HG03139 (cell line): ENCODE data around the gene TBX21.

ENCODE experiments used
- ATAC-seq: cut with Tn5 transposase; IDR thresholded peaks from one replicate; pipeline ENCODE4 v1.9.1; 2021; ENCODE audit not compliant: unreplicated experiment

Gene TBX21

DNA sequence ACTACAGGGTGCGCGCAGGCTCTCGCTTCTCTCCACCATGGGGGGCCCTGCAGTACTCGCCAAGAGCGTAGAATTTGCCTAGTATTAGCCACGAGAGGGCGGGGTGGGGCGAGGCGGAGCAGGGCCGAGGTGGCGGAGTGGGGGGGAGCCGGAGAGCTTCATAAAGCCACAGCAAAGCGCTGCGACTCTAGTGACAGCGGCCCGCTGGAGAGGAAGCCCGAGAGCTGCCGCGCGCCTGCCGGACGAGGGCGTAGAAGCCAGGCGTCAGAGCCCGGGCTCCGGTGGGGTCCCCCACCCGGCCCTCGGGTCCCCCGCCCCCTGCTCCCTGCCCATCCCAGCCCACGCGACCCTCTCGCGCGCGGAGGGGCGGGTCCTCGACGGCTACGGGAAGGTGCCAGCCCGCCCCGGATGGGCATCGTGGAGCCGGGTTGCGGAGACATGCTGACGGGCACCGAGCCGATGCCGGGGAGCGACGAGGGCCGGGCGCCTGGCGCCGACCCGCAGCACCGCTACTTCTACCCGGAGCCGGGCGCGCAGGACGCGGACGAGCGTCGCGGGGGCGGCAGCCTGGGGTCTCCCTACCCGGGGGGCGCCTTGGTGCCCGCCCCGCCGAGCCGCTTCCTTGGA lies at the start of gene TBX21:
Gene TBX21 (plus strand): TSS at position 190 of the 627 bp plus-strand sequence. CDS start 219 bp downstream, at position 409.
- ATAC-seq, result peak; percentile 53

- ATAC-seq, result no peak
Observed at GRCh38 chr17:47684025-47684424, 49.0 kb upstream of the TBX21 start.

DNA sequence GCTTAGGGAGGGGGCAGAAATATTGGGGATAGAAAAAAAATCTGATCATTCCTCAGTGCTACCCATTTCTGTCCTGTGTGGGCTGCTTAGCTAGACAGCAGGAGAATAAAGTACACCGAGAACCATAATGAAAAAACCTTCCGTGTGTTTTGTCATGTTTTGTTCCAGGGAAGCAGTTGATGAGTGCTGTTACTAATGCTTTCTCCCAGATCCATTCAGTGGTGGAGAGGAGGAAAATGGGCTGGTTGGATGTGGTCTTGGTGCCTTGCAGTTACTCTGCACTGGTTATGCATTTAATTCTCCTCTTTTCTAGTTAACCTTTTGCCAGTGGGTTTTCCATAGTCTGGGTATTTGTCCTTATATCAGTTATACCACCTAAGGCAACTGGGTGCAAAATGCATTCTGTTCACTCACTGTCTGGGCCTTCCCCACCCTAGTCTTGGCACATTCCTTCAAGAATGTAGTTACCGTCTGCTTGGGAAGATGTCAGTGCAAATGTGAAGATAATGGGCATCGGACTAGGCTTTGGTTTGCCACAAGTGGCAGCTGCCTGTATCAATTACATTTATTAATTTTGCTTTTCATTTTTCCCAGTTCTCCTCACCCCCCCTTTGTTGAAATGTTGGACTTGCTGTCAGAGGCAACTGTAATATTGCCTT lies 48.4 kb upstream of the TBX21 start:
- no peak for ATAC-seq

GRCh38 chr17:47685556-47686275 lies 47.3 kb upstream of the TBX21 start:
- no peak for ATAC-seq

DNA sequence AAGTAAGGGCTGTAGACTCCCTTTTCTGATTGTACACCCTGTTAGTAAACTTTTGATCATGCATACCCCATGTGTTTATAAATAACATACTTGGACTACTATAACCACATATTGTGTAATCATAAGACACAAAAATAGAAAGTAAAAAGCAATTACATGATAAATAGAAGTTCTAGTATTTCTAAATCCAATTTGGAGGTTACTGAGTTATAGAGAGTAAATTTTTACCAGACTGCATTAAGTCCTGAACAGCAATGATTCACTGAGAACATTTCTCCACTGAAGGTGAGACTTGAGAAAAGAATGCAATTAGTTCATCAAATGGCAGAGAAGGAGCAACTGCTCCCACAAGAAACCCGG lies 46.8 kb upstream of the TBX21 start:
- no peak for ATAC-seq

- no peak for ATAC-seq
Observed at GRCh38 chr17:47686664-47687327, 46.2 kb upstream of the TBX21 start.

DNA sequence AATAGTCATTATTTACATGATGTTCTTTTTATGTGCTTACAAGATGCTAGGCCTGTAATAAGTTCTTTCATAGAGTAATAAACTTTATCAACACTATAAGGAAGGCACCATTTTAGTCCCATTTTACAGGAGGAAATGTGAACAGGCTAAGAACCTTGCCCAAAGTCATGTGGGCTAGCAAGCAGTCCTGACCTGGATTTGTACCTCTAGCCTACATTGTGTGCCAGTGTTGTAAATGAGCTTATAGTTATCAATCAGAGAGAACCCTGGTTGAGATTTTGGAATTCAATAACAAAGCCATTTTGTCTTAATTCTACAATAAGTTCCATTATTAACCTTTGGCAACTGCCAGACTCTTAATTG lies 45.7 kb upstream of the TBX21 start:
- ATAC-seq, result no peak

DNA sequence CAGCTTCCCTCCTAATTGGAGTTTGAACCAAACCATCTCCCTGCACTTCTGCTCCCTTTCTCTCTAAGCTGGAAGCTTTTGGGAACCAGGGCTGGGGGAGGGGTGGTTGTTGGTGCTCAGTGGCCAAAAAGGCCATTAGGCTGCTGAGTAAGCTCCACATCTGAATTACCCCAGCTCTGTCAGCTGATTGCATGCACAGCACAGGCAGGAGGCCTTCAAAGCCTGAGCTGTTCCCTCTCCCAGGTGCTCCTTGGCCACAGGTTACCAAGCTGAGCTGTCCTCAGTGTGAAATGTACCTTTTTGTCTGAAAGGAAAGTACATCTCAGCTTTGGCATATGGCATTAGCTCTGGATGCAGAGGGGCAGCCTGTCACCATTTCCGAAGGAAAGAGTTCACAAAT lies 45.3 kb upstream of the TBX21 start:
- ATAC-seq, result no peak

- ATAC-seq, result no peak
Observed at GRCh38 chr17:47690121-47690520, 42.9 kb upstream of the TBX21 start.

GRCh38 chr17:47692137-47692894 lies 40.7 kb upstream of the TBX21 start:
- no peak for ATAC-seq

DNA sequence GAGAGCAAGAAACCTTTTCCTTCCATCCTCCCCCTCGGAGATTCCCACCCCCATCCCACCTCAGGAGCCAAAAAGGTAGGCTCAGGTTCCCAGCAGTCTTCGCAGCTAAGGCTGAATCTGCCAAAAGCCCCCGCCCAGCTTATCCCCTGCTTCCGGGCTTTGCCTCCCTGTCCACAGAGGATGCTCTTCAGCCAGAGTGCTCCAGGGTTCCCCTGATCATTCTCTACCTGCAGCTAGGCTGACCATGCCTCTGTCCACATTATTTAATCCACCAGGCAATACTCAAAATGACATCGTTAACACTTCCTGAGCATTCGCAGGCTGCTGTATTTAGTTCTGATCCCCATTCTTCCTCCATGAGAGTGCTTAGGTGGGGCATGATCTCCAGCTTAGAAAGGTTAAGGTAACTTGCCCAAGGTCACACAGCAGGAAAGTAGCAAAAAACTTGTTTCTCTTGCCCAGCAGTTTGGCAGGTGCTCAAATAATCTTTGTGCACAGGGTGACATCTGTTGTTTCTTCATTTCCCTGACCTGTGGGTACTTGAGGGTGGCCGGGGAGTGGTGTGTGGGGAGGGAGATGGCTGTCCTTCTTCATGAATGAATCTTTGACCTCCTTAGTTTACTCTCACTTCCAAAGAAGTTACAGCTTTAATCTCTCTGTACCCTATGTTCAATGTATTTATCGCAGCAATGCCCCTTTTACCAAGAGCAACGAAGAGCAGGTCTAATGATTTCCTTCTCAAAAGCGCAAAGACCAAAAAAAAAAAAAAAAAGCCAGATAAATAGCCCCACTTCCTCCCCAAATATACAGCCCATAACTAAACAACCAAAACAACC lies 39.9 kb upstream of the TBX21 start:
- no peak for ATAC-seq

DNA sequence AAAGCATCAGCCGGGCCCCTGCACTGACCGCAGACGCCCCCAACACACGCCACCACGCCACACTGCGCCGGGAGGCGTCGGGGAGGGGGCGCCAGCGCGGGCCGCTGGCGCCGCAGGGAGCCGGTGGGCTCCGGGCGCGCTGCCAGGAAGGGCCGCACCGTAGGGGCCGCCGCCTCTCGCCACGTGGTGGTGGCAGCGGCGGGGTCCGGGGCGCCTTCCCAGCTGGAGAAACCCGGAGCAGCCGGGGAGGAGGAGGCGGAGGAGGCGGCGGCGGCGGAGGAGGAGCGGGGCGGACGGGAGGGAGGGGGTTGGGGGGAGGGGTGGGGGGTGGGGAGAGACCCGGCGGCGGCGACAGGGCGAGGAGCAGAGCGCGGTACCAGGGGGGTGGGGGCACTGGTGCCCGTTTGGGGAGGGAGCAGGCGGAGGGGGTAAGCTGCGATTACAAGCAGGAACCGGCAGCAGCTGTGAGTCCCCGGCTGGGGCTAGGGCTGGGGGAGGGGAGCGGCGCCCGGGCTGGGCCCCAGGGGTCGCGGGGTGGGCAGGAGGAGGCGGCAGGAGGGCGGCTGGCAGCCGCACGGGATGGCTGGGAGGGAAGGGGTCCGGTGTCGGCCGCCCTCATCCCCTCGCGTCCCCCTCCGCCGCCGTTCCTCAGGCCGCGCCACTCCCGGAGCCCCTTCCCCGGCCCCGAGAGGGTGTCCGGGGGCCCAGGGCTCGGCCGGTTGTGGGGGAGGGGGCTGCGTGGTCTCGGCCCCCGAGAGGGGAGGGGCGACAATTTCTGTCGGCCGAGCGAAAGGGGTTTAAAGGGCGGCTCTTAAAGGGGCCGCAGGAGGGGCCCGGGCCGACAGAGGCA lies 39.1 kb upstream of the TBX21 start, which contains the start of gene TBKBP1:
Gene TBKBP1 (plus strand): TSS at position 431 of the 850 bp plus-strand sequence. CDS start 1,952 bp downstream, outside the sequence.
- ATAC-seq, result no peak

GRCh38 chr17:47694581-47695428 lies 38.2 kb upstream of the TBX21 start:
- ATAC-seq, result no peak

DNA sequence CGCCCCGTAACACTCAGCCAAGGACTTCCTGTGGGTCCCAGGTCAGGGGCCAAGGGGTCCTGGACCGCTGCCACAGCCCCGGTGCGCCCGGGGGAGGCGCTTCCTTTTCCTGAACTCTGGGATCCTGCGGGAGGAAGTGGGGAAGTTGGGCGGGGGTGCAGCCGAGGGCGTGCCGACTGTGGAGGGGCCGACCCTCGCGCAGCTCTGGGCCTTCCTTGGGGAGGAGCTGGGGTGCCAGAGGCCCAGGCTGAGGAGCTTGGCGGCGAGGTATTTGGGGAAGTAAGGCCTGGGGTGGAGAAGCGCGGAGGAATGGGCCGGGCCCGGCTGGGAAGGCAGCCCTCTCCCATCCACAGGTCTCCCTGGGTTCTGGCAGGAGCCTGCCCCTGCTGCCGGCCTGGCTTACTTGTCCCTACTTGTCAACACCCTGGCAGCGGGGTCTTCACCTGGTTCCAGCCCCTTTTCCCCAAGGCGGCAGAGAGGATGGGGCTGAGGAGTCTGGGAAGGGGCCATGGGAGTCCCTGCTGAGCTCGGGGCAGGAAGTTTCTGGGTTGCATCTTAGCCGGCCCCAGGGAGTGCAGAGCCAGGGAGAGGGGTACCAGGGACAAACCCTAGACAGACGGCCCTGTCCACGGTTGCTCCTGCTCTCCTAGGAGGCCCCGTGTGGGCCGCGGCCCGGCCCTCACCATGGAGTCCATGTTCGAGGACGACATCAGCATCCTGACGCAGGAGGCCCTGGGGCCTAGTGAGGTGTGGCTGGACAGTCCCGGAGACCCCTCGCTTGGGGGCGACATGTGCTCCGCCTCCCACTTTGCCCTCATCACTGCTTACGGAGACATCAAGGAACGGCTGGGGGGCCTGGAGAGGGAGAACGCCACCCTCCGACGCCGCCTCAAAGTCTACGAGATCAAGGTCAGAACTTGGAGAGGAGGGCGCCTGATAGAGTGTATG lies 37.3 kb upstream of the TBX21 start:
- no peak for ATAC-seq

DNA sequence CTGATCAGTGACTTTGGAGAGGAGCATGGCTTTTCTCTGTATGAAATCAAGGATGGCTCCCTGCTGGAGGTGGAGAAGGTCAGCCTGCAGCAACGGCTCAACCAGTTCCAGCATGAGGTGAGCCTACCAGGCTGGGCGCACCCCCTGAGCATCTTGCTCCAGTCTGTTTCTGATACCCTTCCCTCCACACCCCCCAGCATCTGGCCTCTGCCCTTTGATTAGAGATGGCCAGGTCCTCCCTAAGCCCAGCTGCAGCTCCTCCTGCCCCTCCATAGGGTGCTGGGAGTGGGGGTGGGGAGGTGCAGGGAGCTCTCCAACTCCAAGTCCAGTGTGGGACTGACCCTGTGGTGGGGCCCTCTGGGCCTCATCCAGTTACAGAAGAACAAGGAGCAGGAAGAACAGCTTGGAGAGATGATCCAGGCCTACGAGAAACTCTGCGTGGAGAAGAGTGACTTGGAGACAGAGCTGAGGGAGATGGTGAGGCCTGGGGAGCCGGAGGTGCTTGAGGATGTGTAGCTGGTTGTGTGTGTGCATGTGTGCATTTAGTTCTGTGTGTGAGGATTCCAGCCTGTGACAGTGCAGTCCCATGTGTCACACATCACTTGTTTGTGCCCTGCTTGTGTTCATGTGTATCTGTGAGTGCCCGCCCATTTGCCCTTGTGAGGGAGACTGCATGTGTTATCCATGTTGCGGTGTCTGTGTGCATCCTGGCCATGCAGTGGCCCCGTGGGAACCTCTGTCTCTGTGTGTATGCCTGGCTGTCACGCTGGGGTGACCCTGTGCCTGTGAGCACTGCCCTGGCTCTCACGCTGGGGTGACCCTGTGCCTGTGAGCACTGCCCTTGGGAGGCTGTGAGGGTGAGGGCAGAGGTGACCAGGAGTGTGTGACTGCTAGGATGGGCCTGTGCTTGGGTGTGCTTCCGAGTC lies 36.1 kb upstream of the TBX21 start:
- ATAC-seq, result no peak
